ENCODE results near the gene MAP7D1.
A peak's percentile ranks its signal among the peaks of the same experiment; 100 is the strongest.
"Not testable (repeated sequence)": the region's sequence is repeated elsewhere in the genome, so short reads cannot be mapped to it uniquely, and the experiment has no call there.

MAP7D1 gene

GRCh38 chr1:36168514-36168913, 12.6 kb downstream of the MAP7D1 start:
- DNase-seq, result no peak
- no peak for ATAC-seq

GRCh38 chr1:36170643-36171412, 14.9 kb downstream of the MAP7D1 start:
- no peak for ATAC-seq
- DNase-seq, result no peak

- no peak for ATAC-seq
- no peak for DNase-seq
Measured at GRCh38 chr1:36172017-36172747, 16.2 kb downstream of the MAP7D1 start.

GRCh38 chr1:36172983-36173382, 17.0 kb downstream of the MAP7D1 start:
- ATAC-seq, result no peak
- no peak for DNase-seq

- no peak for ATAC-seq
- no peak for DNase-seq
Measured at GRCh38 chr1:36174713-36175112, 18.8 kb downstream of the MAP7D1 start.

GRCh38 chr1:36175137-36176095, 19.5 kb downstream of the MAP7D1 start:
- ATAC-seq, result no peak
- DNase-seq, result no peak

GRCh38 chr1:36176106-36176949, 20.4 kb downstream of the MAP7D1 start:
- ATAC-seq (no peak), DNase-seq (no peak)

GRCh38 chr1:36177589-36178431, 21.9 kb downstream of the MAP7D1 start:
- DNase-seq, result no peak
- ATAC-seq, result no peak

GRCh38 chr1:36178471-36179219, 22.7 kb downstream of the MAP7D1 start:
- ATAC-seq, result no peak
- no peak for DNase-seq

GRCh38 chr1:36179220-36179600, 23.2 kb downstream of the MAP7D1 start:
- no peak for DNase-seq
- ATAC-seq, result no peak

GRCh38 chr1:36182734-36183133, 26.8 kb downstream of the MAP7D1 start:
- ATAC-seq, result peak; percentile 30
- no peak for DNase-seq

GRCh38 chr1:36183309-36183856, 27.4 kb downstream of the MAP7D1 start:
- no peak for DNase-seq
- ATAC-seq, result no peak

GRCh38 chr1:36187800-36188593, 32.0 kb downstream of the MAP7D1 start:
- DNase-seq (peak; percentile 75), ATAC-seq (peak; percentile 95)

GRCh38 chr1:36196805-36197204, 40.8 kb downstream of the MAP7D1 start:
- ATAC-seq, result not testable (repeated sequence)

GRCh38 chr1:36198641-36199040, 42.7 kb downstream of the MAP7D1 start:
- ATAC-seq (no peak), DNase-seq (no peak)

More at GRCh38 chr1:36196805-36197204, 40.8 kb downstream of the MAP7D1 start:
- not testable (repeated sequence) for DNase-seq

- DNase-seq (no peak), ATAC-seq (no peak)
Measured at GRCh38 chr1:36199934-36200741, 44.2 kb downstream of the MAP7D1 start.

GRCh38 chr1:36203027-36203553, 47.1 kb downstream of the MAP7D1 start:
- ATAC-seq (no peak), DNase-seq (no peak)

Measured in stimulated activated naive CD8-positive, alpha-beta T cell treated with anti-CD3 and anti-CD28 coated beads, Interleukin-15, Interleukin-2, amounts not matched to agents 100 U/mL and 50 U/mL, for 24 hours (primary cell).